Measurements from ENCODE around the gene EME2.
"Not testable (repeated sequence)": the region's sequence is repeated elsewhere in the genome, so short reads cannot be mapped to it uniquely, and the experiment has no call there.

EME2 gene

GRCh38 chr16:1791256-1791942 is 18.8 kb downstream of the EME2 start:
- Histone ChIP-seq H3K4me3 (ENCODE audit: insufficient read length, low read depth) (no peak overlapping the region), H3K27me3 (ENCODE audit: insufficient read depth, insufficient read length) (no peaks in the 10 kb centered on the region), H3K4me1 (ENCODE audit: insufficient read depth, insufficient read length) (peaks cover 2% of the 10 kb centered on the region), H3K36me3 (ENCODE audit: insufficient read depth, insufficient read length, low read length) (peaks cover 62% of the 10 kb centered on the region), H3K9ac (ENCODE audit: insufficient read length, low read depth) (no peak overlapping the region), H3K9me3 (ENCODE audit: insufficient read depth, low read length) (no peaks in the 10 kb centered on the region; the same call in 1 of the 2 replicates)
- DNase-seq (ENCODE audit: low read depth, low spot score) = no peak
- TF ChIP-seq ZNF274 (IDR thresholded peaks at IDR 0.05; ENCODE audit: low read depth, low read length) = no peak
- TF ChIP-seq YY1 (IDR thresholded peaks at IDR 0.05; ENCODE audit: insufficient read depth, insufficient read length) = no peak

GRCh38 chr16:1791943-1792812 is 19.6 kb downstream of the EME2 start:
- TF ChIP-seq SUZ12 (IDR thresholded peaks at IDR 0.05; ENCODE audit: extremely low read depth, insufficient read depth, insufficient read length) (no peak), YY1 (IDR thresholded peaks at IDR 0.05; ENCODE audit: insufficient read depth, insufficient read length) (no peak), ZNF274 (IDR thresholded peaks at IDR 0.05; ENCODE audit: low read depth, low read length) (no peak)
- Histone ChIP-seq H3K4me1 (ENCODE audit: insufficient read depth, insufficient read length) (peaks cover 2% of the 10 kb centered on the region), H3K27me3 (ENCODE audit: insufficient read depth, insufficient read length) (no peaks in the 10 kb centered on the region), H3K36me3 (ENCODE audit: insufficient read depth, insufficient read length, low read length) (peaks cover 55% of the 10 kb centered on the region), H3K9me3 (ENCODE audit: insufficient read depth, low read length) (peaks cover 4% of the 10 kb centered on the region), H3K9ac (ENCODE audit: insufficient read length, low read depth) (no peak overlapping the region), H3K4me3 (ENCODE audit: insufficient read length, low read depth) (no peak overlapping the region)
- no peak for DNase-seq (ENCODE audit: low read depth, low spot score)

- H3K9me3 ChIP-seq (ENCODE audit: insufficient read depth, low read length) = peaks cover 13% of the 10 kb centered on the region
- peaks cover 2% of the 10 kb centered on the region for H3K4me1 ChIP-seq (ENCODE audit: insufficient read depth, insufficient read length)
- TF ChIP-seq SUZ12 (IDR thresholded peaks at IDR 0.05; ENCODE audit: extremely low read depth, insufficient read depth, insufficient read length) = no peak
- TF ChIP-seq YY1 (IDR thresholded peaks at IDR 0.05; ENCODE audit: insufficient read depth, insufficient read length) = no peak
- TF ChIP-seq ZNF274 (IDR thresholded peaks at IDR 0.05; ENCODE audit: low read depth, low read length) = no peak
- no peaks in the 10 kb centered on the region for H3K27me3 ChIP-seq (ENCODE audit: insufficient read depth, insufficient read length)
- peaks cover 46% of the 10 kb centered on the region for H3K36me3 ChIP-seq (ENCODE audit: insufficient read depth, insufficient read length, low read length)
- H3K9ac ChIP-seq (ENCODE audit: insufficient read length, low read depth) = no peak overlapping the region
- no peak overlapping the region for H3K4me3 ChIP-seq (ENCODE audit: insufficient read length, low read depth)
- DNase-seq (ENCODE audit: low read depth, low spot score) = no peak
These were observed 20.4 kb downstream of the EME2 start for GRCh38 chr16:1792836-1793577.

GRCh38 chr16:1793578-1794220 is 21.1 kb downstream of the EME2 start, which contains the start of gene IGFALS:
Gene IGFALS, minus strand, starts transcription at chr16:1793705. Its CDS starts 53 bp downstream, at chr16:1793652.
- peaks cover 2% of the 10 kb centered on the region for H3K4me1 ChIP-seq (ENCODE audit: insufficient read depth, insufficient read length)
- no peak within 1 kb of the TSS for H3K4me3 ChIP-seq (ENCODE audit: insufficient read length, low read depth)
- TF ChIP-seq ZNF274 (IDR thresholded peaks at IDR 0.05; ENCODE audit: low read depth, low read length) (no peak), YY1 (IDR thresholded peaks at IDR 0.05; ENCODE audit: insufficient read depth, insufficient read length) (no peak), SUZ12 (IDR thresholded peaks at IDR 0.05; ENCODE audit: extremely low read depth, insufficient read depth, insufficient read length) (no peak)

GRCh38 chr16:1794221-1794871 is 21.7 kb downstream of the EME2 start:
- TF ChIP-seq YY1 (IDR thresholded peaks at IDR 0.05; ENCODE audit: insufficient read depth, insufficient read length) (no peak), ZNF274 (IDR thresholded peaks at IDR 0.05; ENCODE audit: low read depth, low read length) (no peak), SUZ12 (IDR thresholded peaks at IDR 0.05; ENCODE audit: extremely low read depth, insufficient read depth, insufficient read length) (no peak)
- H3K9ac ChIP-seq (ENCODE audit: insufficient read length, low read depth) = peak overlapping the region; percentile 10
- H3K27me3 ChIP-seq (ENCODE audit: insufficient read depth, insufficient read length) = no peaks in the 10 kb centered on the region
- no peak for DNase-seq (ENCODE audit: low read depth, low spot score)
- peaks cover 26% of the 10 kb centered on the region for H3K9me3 ChIP-seq (ENCODE audit: insufficient read depth, low read length)
- peaks cover 2% of the 10 kb centered on the region for H3K4me1 ChIP-seq (ENCODE audit: insufficient read depth, insufficient read length)
- H3K36me3 ChIP-seq (ENCODE audit: insufficient read depth, insufficient read length, low read length) = peaks cover 33% of the 10 kb centered on the region
- H3K4me3 ChIP-seq (ENCODE audit: insufficient read length, low read depth) = no peak overlapping the region

More at GRCh38 chr16:1793578-1794220, 21.1 kb downstream of the EME2 start, which contains the start of gene IGFALS:
- DNase-seq (ENCODE audit: low read depth, low spot score) = no peak
- Histone ChIP-seq H3K9ac (ENCODE audit: insufficient read length, low read depth) (peak within 1 kb of the TSS; percentile 10), H3K36me3 (ENCODE audit: insufficient read depth, insufficient read length, low read length) (peaks cover 39% of the 10 kb centered on the region), H3K27me3 (ENCODE audit: insufficient read depth, insufficient read length) (no peaks in the 10 kb centered on the region), H3K9me3 (ENCODE audit: insufficient read depth, low read length) (peaks cover 19% of the 10 kb centered on the region)

GRCh38 chr16:1794908-1795666 is 22.5 kb downstream of the EME2 start:
- TF ChIP-seq ZNF274 (IDR thresholded peaks at IDR 0.05; ENCODE audit: low read depth, low read length) (no peak), SUZ12 (IDR thresholded peaks at IDR 0.05; ENCODE audit: extremely low read depth, insufficient read depth, insufficient read length) (no peak), YY1 (IDR thresholded peaks at IDR 0.05; ENCODE audit: insufficient read depth, insufficient read length) (no peak)
- Histone ChIP-seq H3K4me3 (ENCODE audit: insufficient read length, low read depth) (no peak overlapping the region), H3K27me3 (ENCODE audit: insufficient read depth, insufficient read length) (no peaks in the 10 kb centered on the region), H3K9me3 (ENCODE audit: insufficient read depth, low read length) (peaks cover 33% of the 10 kb centered on the region), H3K4me1 (ENCODE audit: insufficient read depth, insufficient read length) (peaks cover 2% of the 10 kb centered on the region), H3K36me3 (ENCODE audit: insufficient read depth, insufficient read length, low read length) (peaks cover 26% of the 10 kb centered on the region), H3K9ac (ENCODE audit: insufficient read length, low read depth) (no peak overlapping the region)
- no peak for DNase-seq (ENCODE audit: low read depth, low spot score)

- not testable (repeated sequence) for H3K36me3 ChIP-seq (ENCODE audit: insufficient read depth, insufficient read length, low read length); H3K4me3 ChIP-seq (ENCODE audit: insufficient read length, low read depth); H3K27me3 ChIP-seq (ENCODE audit: insufficient read depth, insufficient read length); DNase-seq (ENCODE audit: low read depth, low spot score); H3K9ac ChIP-seq (ENCODE audit: insufficient read length, low read depth); H3K4me1 ChIP-seq (ENCODE audit: insufficient read depth, insufficient read length)
- H3K9me3 ChIP-seq (ENCODE audit: insufficient read depth, low read length) = peaks cover 41% of the 10 kb centered on the region
These were observed 26.7 kb downstream of the EME2 start for GRCh38 chr16:1799263-1799662.
